HG02840 (cell line): ENCODE measurements around the gene DISC1.
"Not testable (repeated sequence)": the region's sequence is repeated elsewhere in the genome, so short reads cannot be mapped to it uniquely, and the experiment has no call there.

Experiments used
- ATAC-seq: cut with Tn5 transposase; IDR thresholded peaks from one replicate; pipeline ENCODE4 v1.9.1; 2021; ENCODE audit warnings: mild to moderate bottlenecking, moderate library complexity, moderate number of reproducible peaks; ENCODE audit not compliant: unreplicated experiment, low FRiP score

Gene DISC1

DNA sequence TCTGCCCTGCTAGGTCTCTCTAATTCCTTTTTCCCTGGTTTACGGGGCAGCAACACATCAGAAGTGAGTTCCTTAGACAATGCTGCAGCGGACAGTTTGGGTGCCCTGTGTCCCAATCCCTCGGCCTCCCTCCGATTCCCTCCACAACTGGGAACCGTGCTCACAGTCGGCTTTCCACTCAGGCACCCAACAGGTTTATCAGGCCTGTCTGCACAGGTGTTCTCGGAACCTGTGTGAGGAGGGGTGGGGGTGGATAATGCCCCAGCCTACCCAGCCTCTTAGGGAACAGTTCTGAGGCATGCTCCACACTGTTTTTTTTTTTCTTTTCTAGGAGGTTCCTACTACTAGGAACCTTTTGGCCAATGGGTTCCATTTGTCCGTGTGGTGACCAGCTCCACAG, 131.2 kb downstream of the DISC1 start:
- ATAC-seq, result no peak

DNA sequence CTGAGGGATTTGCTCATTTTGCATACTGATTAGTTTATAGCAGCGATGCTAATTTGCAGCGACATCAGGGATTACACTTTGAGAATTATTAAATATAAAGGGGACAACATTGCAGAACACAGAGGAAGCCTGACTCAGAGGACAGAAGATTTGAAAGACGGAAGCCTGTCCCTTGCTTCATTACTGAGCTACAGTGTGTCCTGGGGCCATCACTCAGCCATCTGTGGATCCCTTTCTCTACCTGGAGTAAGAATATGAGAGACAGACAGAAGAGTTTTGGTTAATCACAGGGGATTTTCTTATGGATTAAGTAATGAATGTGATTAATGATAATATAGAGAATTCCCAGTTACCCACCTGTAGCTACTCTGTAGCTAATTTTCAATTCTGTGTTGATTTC, 134.7 kb downstream of the DISC1 start:
- no peak for ATAC-seq

DNA sequence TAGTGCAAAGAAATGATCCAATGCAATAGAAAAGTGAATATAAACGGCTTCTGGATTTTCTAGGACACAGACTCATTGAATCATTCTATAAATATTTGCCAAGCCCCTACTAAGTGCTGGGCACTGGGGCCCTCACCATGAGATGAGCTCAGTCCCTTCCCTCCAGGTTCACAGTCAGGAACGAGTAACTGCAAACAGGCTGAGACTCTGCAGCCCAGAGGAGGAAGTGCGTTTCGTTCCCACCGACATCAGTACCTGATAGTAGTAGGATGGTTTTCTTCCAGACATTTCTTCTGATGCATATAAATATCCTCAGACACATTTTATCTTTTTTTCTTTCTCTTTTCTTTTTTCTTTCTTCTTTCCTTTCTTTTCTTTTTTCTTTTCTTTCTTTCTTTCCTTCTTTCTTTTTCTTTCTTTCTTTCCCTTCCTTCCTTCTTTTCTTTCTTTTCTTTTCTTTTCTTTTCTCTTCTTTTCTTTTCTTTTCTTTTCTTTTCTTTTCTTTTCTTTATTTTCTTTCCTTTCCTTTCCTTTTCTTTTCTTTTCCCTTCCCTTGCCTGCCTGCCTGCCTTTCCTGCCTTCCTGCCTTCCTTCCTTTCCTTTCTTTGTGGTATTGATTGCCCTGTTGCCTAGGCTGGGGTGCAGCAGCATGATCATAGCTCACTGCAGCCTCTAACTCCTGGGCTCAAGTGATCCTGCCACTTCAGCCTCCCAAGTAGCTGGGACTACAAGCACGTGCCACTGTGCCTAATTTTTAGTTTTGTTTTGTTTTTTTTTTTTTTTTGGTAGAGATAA, 135.4 kb downstream of the DISC1 start:
- ATAC-seq, result no peak

DNA sequence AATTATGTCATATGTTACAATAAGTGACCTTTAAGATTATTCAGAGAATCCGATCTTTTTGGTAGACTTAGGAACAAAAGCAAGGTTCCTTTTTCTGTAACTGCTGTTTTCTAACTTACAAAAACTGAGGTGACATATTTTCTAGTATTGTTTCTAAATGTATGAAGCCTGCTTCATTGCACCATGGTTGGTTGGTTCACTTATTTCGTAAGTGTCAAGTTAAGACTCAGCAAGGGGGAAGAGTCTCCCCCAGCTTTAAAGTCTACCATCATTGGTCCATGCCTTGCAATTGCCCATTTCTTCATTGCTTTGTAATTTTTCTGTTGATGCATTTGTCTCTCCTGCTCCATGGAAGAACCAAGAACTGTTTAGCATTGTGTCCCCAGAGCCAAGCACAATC, 136.9 kb downstream of the DISC1 start:
- no peak for ATAC-seq

DNA sequence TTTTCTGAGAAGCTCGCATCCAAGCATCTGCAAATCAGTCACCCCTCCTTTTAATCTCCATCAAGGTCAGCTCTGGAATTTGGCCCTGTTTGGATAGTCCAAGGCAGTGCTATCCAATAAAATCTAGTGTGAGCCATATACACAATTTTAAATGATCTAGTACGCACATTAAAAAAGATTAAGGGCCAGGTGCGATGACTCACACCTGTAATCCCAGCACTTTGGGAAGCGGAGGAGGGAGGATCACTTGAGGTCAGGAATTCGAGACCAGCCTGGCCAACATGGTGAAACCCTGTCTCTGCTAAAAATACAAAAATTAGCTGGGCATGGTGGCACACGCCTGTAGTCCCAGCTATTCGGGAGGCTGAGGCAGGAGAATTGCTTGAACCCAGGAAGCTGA, 139.2 kb downstream of the DISC1 start:
- ATAC-seq, result not testable (repeated sequence)

DNA sequence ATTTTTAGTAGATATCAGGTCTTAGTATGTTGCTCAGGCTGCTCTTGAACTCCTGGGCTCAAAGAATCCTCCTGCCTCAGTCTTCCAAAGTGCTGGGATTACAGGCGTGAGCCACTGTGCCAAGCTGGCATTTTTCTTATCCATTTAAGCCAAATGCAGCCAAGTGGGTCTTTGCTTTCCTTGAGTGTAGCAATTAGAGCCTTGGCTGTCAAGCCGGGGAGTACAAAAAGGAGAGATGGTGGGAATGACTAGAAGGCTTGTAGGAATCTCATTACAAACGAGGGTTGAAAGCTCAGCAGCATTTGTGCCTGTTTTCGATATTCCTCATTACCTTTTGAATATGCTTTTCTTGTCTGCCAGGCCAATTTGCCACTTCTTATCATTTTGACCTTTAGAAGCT, 140.9 kb downstream of the DISC1 start:
- no peak for ATAC-seq

DNA sequence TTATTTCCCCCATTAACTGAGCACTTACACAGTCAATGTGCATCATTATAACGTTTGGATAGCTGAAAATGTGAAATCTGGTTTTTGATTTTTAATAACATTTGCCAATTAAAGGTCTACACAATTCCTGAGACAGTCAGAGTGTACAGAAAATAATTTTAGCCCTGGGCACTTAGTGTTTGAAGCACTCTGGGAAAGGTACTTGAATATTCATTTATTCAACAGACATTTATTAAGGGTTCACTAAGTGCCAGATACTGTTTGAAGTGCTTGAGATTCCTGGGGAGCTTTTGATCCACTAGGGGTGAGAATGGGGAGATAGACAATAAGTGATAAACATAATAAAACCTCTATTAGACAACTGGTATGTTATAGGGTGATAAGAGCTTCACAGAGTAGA, 141.8 kb downstream of the DISC1 start:
- ATAC-seq, result no peak

DNA sequence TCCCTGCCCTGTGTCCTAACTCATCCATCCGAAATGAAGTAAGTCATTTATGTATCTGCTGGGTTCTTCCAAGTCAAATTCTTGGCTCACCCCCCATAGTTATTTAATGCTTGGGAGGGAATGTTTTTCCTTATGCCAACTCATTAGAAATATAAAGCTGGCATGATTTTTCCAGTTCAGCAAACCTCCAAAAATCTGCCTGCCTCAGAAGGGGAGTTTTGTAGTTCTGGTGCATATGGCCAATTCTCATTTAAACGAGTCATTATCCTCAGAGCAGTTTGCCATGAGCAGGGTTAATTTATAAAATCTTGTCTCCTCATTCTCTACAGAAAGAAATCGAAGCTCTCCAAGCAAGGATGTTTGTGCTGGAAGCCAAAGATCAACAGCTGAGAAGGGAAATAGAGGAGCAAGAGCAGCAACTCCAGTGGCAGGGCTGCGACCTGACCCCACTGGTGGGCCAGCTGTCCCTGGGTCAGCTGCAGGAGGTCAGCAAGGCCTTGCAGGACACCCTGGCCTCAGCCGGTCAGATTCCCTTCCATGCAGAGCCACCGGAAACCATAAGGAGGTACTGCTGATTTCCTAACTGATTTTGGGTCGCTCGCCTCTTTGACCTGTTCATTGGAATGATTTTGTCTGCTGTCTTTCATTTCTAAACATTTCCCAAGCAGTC, 144.1 kb downstream of the DISC1 start:
- ATAC-seq, result no peak

DNA sequence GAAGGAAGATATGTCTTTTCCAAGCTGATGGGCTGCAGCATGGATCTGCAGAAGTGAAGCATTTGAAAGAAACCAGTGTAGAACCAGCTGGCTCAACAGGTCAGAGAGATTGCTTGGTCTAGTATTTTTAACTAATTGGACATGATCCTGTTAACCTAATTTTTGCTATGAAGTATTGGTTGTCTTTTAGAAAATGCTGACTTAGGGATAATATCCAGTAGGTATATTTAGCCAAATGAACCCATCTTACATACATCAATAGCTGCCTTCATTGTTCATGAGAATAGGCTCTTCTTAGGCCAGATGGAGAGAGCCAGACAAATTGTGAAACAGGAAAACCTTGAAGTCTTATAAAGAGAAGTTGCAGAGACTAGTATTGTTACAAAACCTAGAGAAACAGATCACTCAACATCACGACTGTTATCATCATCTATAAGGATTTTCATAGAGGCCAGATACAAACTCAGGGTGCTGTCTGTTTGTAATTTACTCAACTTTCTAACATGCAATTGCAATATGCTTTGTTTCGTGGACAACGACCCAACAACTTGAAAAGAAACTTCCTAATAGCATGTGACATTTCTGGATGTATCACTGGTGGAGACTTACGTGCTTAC, 148.2 kb downstream of the DISC1 start:
- no peak for ATAC-seq

DNA sequence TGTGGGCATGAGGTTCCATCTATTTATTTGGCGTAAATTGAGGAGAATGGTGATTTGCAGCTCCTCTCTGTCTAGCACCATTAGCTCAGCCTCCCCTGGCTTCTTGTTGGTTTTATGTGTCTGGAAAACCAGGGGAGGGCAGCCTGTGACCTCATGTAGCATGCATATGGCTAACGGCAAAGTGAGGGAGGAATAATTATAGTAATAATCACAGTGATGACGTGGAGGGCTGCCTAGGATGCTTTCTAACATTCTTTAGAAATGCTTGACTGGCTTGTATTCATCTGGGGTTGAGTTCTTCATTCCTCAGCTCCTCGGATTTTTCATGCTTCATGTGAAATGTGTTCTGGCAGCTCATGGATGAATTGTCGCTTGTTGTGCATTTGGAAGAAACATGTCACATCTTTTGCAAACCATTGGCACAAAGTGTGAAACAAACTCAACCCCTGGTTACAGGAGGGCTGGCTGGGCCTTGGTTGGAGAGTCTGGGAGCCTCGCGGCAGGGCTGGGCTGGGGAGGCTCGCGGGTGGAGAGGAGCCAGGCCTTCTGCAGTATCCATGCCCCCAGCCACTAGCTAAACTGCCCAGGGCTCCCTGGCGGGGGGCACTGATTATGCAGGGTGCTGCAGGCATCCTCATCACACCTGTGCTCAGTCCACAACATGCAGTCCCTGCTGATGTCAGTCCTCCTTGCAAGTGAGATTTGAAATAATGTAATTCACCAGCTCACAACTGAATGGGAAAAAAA, 149.6 kb downstream of the DISC1 start:
- ATAC-seq, result no peak

DNA sequence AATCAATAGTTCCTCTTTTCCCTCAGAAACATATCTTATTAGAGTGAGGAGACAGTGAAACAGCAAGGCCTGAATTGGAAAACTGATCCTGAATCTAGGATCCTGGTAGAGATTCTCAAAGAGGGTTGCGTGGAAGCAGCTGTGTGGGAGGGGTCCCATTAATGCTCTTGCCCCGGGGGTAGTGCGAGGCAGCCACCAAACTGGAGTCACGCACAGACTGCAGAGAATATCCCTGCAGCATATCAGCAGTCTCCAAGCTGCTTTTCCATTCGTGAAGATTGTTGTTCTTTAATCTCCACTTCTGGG, 150.1 kb downstream of the DISC1 start:
- no peak for ATAC-seq

DNA sequence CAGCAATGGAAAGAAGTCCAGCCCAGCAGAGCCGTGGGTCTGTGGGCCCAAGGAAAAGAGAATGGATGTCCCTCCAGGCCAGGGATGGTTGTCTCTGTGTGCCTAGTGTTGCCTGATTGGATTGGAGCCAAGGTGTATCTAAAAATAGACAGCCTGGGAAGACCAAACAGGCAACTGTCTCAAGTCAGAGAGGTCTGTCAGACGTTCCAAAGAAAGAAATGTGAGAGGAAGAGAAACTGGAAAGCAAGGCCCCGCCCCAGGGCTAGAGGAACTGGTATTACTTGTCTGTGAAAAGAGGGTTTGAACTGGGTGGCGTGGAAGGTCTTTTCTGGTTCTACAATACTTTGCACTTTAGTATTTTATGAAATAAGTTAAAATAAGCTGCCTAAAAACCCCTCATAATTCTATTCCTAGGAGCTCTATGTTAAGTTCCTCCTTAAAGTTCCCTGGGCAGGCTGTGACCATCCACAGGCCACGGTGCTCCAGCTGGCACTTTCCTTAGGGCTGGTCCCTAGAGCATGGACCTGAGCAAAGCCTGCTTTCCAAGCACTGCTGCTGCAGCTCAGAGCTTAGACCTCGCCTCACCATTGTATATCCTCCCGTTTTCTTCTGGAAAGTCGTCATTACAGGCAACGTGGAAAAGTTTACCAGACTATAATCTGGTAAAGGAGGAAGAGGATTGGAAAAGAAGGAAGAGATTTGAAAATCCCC, 151.6 kb downstream of the DISC1 start:
- ATAC-seq, result no peak

DNA sequence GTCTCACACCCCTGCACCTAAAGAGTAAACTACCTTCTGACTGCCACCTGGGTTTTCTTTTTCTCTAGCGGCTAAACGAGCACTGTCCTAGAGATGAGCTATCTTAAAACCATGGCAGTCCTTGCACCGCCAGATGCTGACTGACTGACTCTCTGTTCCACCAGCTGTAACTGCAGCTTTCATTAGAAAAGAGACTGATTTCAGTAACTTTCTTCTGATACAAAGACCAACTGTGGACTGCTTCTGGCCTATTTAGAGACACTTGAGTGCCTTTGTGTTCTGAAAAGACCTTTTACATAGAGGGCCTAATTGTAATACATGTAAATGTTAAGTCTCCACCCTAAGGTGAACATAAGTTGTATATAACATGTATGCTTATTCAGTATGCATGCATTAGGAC, 152.5 kb downstream of the DISC1 start:
- ATAC-seq, result no peak

DNA sequence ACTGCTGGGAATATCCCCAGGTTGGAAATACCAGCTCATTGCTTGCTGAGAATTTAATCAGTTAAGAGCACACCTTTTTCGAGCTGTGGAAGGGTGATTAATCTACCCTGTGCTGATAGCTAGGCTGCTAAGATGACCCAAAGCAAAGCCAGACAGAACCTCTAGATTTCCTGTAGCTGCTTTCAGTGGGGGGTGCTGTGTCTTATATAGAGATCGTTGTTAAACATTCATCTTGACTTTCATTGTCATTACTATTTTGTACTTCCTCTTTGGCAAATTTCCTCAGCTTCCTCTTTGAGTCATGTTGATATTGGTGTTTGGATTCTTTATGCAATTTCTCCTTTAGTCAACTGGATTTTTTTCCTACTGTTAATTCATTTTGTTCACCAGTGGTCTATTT, 155.3 kb downstream of the DISC1 start:
- no peak for ATAC-seq

DNA sequence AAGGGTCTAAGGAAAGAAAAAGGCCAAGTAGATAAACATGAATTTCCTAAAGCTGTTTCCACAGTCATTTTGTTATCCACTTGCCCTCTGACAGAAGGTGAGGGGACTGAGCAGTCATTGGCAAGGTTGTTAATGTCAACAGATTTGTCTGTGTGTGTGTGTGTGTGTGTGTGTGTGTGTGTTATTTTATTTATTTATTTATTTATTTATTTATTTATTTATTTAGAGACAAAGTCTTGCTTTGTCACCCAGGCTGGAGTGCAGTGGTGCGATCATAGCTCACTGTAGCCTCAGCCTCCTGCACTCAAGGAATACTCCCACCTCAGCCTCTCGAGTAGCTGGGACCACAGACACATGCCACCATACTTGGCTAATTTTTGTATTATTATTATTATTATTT, 158.5 kb downstream of the DISC1 start:
- not testable (repeated sequence) for ATAC-seq

DNA sequence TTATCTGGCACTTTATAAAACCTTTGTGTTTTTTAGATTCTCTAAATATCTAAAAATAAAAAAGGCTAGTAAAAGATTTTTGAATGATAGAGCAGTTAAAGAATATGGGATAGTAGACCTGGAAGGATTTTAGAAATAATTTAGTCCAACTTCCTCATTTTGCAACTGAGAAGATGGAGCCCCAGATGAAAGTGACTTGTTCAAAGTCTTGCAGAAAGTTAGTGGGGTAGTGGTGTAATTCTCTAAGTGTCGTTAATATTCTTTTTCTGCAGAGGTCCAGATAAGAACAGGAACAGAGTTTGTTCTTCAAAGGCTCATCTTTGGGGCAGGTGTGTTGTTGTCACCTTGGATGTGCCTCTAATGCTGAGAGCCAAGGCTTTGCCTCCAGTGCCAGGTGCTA, 159.5 kb downstream of the DISC1 start:
- no peak for ATAC-seq

DNA sequence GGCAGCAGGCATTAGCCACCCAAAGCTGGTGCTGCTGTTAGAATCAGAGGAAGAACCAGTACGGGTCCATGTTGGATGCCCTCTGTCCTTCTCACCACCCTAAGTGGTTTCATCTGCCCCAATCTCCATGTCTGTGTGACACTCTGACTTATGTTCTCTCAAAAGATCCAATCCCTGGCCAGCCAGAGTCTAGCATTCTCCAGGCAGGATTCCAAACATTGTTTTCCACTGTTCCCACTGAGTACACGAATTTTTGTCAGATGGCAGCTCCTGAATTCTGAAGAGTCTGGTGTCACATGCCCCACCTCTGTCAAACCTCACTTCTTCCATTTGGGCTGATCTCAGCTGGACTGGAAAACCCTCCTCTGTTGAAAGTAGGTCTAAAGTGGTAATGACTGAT, 166.0 kb downstream of the DISC1 start:
- no peak for ATAC-seq

DNA sequence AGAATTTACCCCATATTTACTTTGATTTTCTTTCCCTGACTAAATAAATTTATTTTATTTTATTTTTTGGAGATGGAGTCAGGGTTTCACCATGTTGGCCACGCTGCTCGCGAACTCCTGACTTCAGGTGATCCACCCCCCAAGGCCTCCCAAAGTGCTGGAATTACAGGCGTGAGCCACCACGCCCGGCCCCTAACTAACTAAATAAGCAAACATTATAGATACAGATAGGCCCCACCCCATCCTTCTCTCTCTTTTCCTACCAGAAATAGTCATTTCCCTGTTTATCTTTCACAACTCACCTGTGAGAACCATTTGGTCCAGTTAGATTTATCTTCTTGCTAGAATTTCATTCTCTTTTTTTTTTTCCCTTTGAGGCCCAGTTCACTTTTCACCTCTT, 167.3 kb downstream of the DISC1 start:
- ATAC-seq, result no peak

DNA sequence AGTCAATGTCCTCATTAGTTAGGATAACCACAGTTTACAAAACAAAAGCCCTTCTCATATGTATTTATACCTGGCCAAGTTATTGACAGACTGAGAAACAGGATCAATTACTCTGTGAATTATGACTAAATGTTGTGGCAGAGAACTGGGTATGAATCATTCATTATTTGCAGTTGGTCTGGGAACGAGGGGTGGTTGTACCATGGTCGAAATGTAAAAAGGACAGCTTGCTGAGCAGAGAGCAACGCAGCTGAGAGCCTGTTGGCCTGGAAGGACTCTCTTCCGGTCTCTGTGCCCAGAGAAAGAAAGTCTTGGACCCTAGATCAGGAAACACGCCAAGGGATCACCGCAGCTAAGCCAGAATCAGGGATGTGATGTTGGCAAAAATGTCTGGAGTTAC, 169.6 kb downstream of the DISC1 start:
- no peak for ATAC-seq

DNA sequence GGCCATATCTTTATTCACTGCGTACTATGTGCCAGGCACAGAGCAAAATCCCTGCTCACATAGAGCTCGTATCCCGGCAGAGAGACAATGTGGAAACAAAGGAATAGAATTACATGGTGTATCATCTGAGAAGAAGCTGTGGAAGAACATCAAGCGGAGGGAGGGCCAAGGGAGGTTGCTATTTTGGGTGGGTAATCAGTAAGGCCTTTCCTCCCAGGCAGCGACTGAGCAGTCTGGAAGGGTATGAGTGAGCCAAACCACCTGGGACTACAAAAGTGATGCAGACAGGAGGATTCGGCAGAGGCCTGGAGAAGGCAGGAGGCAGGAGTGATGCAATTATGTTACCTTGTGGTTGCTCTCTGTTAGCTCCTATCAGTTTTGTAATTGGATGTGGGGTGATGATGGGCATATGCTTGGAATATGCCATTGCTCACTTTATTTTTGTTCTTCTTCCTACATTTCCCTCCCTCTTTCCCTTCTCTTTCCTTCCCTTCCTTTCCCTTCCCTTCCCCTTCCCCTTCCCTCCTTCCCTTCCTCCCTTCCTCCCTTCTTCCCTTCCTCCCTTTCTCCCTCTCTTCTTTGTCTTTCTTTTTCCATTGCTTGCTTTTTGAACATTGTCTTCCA, 172.9 kb downstream of the DISC1 start:
- no peak for ATAC-seq
